WTC11 (cell line): ENCODE data around the gene LRMDA. TPM values are rescaled to one million over a fixed set of nuclear protein-coding genes. Genes with fewer than 3 reads are reported as not detected.

Source experiments
- ATAC-seq: fragments of 200-7000 bp; cut with Tn5 transposase; 2 replicates; pipeline ENCODE4 v1.10.0; 2021; ENCODE audit warnings: mild to moderate bottlenecking, moderate library complexity
- CTCF ChIA-PET: fragments of 300-600 bp; sonication (Branson Sonifier 250); formaldehyde crosslinking; loops from one replicate; lab custom pipeline; 2021; ENCODE audit warnings: antibody characterized with exemption; lab: Charles Lee
- POLR2A ChIA-PET: fragments of 350-600 bp; sonication (Branson Sonifier 250); formaldehyde crosslinking; loops from one replicate; lab custom pipeline; 2021; ENCODE audit warnings: antibody characterized with exemption; lab: Charles Lee
- DNase-seq: peaks from one replicate; pipeline ENCODE4 v3.0.0; 2021; ENCODE audit warnings: low spot score
- H3K27ac Mint-ChIP-seq: 2 replicates; pipeline ENCODE4 v1.8.0; 2021; ENCODE audit warnings: mixed read lengths
- H3K27me3 Mint-ChIP-seq: 2 replicates; pipeline ENCODE4 v1.8.0; 2021; ENCODE audit warnings: low read depth, mild to moderate bottlenecking, moderate library complexity, mixed read lengths
- H3K36me3 Mint-ChIP-seq: 2 replicates; pipeline ENCODE4 v1.8.0; 2021; ENCODE audit warnings: mixed read lengths
- H3K4me1 Mint-ChIP-seq: 2 replicates; pipeline ENCODE4 v1.8.0; 2022; ENCODE audit warnings: mixed read lengths
- H3K4me3 Mint-ChIP-seq: 2 replicates; pipeline ENCODE4 v1.8.0; 2021; ENCODE audit warnings: mild to moderate bottlenecking, moderate library complexity, mixed read lengths
- H3K9me3 Mint-ChIP-seq: 2 replicates; pipeline ENCODE4 v1.8.0; 2021; ENCODE audit warnings: mixed read lengths
- E2F1 ChIP-seq: sonication (generic); formaldehyde crosslinking; IDR thresholded peaks from 2 replicates; pipeline ENCODE4 v1.8.0; 2022; ENCODE audit warnings: mild to moderate bottlenecking, missing genetic modification reagents
- ETV6 ChIP-seq: sonication (generic); formaldehyde crosslinking; IDR thresholded peaks from 2 replicates; pipeline ENCODE4 v1.8.1; 2022; ENCODE audit warnings: mild to moderate bottlenecking, missing genetic modification reagents
- FOXK1 ChIP-seq: sonication (generic); formaldehyde crosslinking; IDR thresholded peaks from 2 replicates; pipeline ENCODE4 v1.8.0; 2022; ENCODE audit warnings: mild to moderate bottlenecking, moderate library complexity, missing genetic modification reagents
- GTF2I ChIP-seq: fragments of 250-450 bp; sonication (Bioruptor Pico); conservative IDR thresholded peaks from 2 replicates; pipeline ENCODE4 v1.4.0; 2021; ENCODE audit warnings: mild to moderate bottlenecking
- IRF1 ChIP-seq: sonication (generic); formaldehyde crosslinking; IDR thresholded peaks from 2 replicates; pipeline ENCODE4 v1.8.0; 2023; ENCODE audit warnings: missing genetic modification reagents
- IRF2 ChIP-seq: sonication (generic); formaldehyde crosslinking; IDR thresholded peaks from 2 replicates; pipeline ENCODE4 v1.8.0; 2022; ENCODE audit warnings: low read depth, missing genetic modification reagents, borderline replicate concordance
- JAZF1 ChIP-seq: fragments of 250-450 bp; sonication (Bioruptor Pico); IDR thresholded peaks from 2 replicates; pipeline ENCODE4 v1.9.0; 2021; ENCODE audit warnings: moderate library complexity, mild to moderate bottlenecking, inconsistent platforms
- JUN ChIP-seq: sonication (generic); formaldehyde crosslinking; IDR thresholded peaks from 2 replicates; pipeline ENCODE4 v1.8.0; 2023; ENCODE audit warnings: mild to moderate bottlenecking, missing genetic modification reagents
- KAT7 ChIP-seq: sonication (generic); formaldehyde crosslinking; IDR thresholded peaks from 2 replicates; pipeline ENCODE4 v1.8.1; 2023; ENCODE audit warnings: missing genetic modification reagents, mild to moderate bottlenecking, borderline replicate concordance
- MAX ChIP-seq: sonication (generic); formaldehyde crosslinking; IDR thresholded peaks from 2 replicates; pipeline ENCODE4 v1.8.0; 2022; ENCODE audit warnings: mild to moderate bottlenecking, missing genetic modification reagents
- RELA ChIP-seq: sonication (generic); formaldehyde crosslinking; IDR thresholded peaks from 2 replicates; pipeline ENCODE4 v1.8.1; 2022; ENCODE audit warnings: missing genetic modification reagents, mild to moderate bottlenecking, borderline replicate concordance
- ZNF121 ChIP-seq: sonication (generic); formaldehyde crosslinking; IDR thresholded peaks from 2 replicates; pipeline ENCODE4 v1.8.0; 2023; ENCODE audit warnings: missing genetic modification reagents
- ZNF219 ChIP-seq: sonication (generic); formaldehyde crosslinking; IDR thresholded peaks from 2 replicates; pipeline ENCODE4 v1.8.0; 2023; ENCODE audit warnings: missing genetic modification reagents, mild to moderate bottlenecking, borderline replicate concordance
- ZNF416 ChIP-seq: fragments of 250-450 bp; sonication (Bioruptor Pico); IDR thresholded peaks from 2 replicates; pipeline ENCODE4 v1.9.0; 2021; ENCODE audit warnings: mild to moderate bottlenecking, inconsistent platforms
- ZNF425 ChIP-seq: fragments of 250-450 bp; sonication (Bioruptor Pico); conservative IDR thresholded peaks from 2 replicates; pipeline ENCODE4 v1.9.0; 2021; ENCODE audit warnings: mild to moderate bottlenecking
- total RNA-seq: library from RNA; stranded (reverse); gene quantifications from 3 replicates; pipeline ENCODE4 v1.2.3, GENCODE V29; 2021
- TF ChIP-seq, protein P1 (sequence below): sonication (generic); formaldehyde crosslinking; IDR thresholded peaks from 2 replicates; pipeline ENCODE4 v1.8.1; 2023; ENCODE audit warnings: mild to moderate bottlenecking, missing genetic modification reagents, moderate library complexity
- TF ChIP-seq, protein P2 (sequence below): fragments of 250-450 bp; sonication (Bioruptor Pico); IDR thresholded peaks from 2 replicates; pipeline ENCODE4 v1.9.0; 2021; ENCODE audit warnings: mild to moderate bottlenecking
- TF ChIP-seq, protein P3 (sequence below): sonication (generic); formaldehyde crosslinking; IDR thresholded peaks from 2 replicates; pipeline ENCODE4 v1.8.1; 2023; ENCODE audit warnings: mild to moderate bottlenecking, missing genetic modification reagents, borderline replicate concordance
- TF ChIP-seq, protein P4 (sequence below): sonication (generic); formaldehyde crosslinking; IDR thresholded peaks from 2 replicates; pipeline ENCODE4 v1.8.1; 2023; ENCODE audit warnings: mild to moderate bottlenecking, missing genetic modification reagents

Gene LRMDA
- total RNA-seq, 1 experiment from 2014 or later: 0.92 TPM

GRCh38 chr10:76265441-76266113 is 834.2 kb downstream of the LRMDA start:
- no peak for ATAC-seq
- Mint-ChIP-seq H3K4me1 (peaks cover 32% of the 10 kb centered on the region), H3K36me3 (peaks cover 6% of the 10 kb centered on the region), H3K27ac (no peak overlapping the region), H3K27me3 (no peaks in the 10 kb centered on the region; the same call in 1 of the 2 replicates), H3K9me3 (peaks cover 11% of the 10 kb centered on the region)
- CTCF ChIA-PET: no interaction called here
- no peak for TF ChIP-seq E2F1 (CRISPR knock-in tag)
- no peak for TF ChIP-seq RELA (CRISPR knock-in tag)
- TF ChIP-seq, all 79 proteins: peak for 0
- POLR2A ChIA-PET: no interaction called here
- no peak overlapping the region for H3K4me3 Mint-ChIP-seq
- no peak for DNase-seq

DNA sequence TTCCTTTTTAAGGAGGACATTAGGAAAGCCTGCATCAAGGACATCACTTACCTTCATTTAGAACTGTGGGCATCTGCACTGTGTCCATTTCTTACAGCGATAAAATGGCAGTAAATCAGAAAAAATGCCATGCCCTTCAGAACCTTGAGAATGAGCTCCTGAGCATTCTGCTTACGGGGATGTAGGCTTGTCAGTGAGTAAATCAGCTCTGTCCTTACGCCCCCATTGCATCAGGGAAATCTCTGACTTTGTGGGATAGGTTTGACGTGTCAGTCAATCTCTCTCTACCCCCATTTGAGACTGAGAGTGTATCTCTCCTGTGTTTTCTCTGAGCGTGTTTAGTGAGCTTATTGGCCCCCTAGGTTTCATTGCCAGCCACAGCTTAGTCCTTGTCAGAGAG is 837.1 kb downstream of the LRMDA start:
- no peak for TF ChIP-seq JUN (CRISPR knock-in tag)
- no peak for TF ChIP-seq KAT7 (CRISPR knock-in tag)
- no peak for TF ChIP-seq ZNF219 (CRISPR knock-in tag)
- TF ChIP-seq ZNF425 (CRISPR knock-in tag): no peak
- no peak for TF ChIP-seq JAZF1 (CRISPR knock-in tag)
- no peak for TF ChIP-seq IRF2
- TF ChIP-seq MAX (CRISPR knock-in tag): no peak
- TF ChIP-seq, protein P1, sequence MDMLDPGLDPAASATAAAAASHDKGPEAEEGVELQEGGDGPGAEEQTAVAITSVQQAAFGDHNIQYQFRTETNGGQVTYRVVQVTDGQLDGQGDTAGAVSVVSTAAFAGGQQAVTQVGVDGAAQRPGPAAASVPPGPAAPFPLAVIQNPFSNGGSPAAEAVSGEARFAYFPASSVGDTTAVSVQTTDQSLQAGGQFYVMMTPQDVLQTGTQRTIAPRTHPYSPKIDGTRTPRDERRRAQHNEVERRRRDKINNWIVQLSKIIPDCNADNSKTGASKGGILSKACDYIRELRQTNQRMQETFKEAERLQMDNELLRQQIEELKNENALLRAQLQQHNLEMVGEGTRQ: no peak
- TF ChIP-seq ZNF416 (CRISPR knock-in tag): no peak
- TF ChIP-seq, protein P2, sequence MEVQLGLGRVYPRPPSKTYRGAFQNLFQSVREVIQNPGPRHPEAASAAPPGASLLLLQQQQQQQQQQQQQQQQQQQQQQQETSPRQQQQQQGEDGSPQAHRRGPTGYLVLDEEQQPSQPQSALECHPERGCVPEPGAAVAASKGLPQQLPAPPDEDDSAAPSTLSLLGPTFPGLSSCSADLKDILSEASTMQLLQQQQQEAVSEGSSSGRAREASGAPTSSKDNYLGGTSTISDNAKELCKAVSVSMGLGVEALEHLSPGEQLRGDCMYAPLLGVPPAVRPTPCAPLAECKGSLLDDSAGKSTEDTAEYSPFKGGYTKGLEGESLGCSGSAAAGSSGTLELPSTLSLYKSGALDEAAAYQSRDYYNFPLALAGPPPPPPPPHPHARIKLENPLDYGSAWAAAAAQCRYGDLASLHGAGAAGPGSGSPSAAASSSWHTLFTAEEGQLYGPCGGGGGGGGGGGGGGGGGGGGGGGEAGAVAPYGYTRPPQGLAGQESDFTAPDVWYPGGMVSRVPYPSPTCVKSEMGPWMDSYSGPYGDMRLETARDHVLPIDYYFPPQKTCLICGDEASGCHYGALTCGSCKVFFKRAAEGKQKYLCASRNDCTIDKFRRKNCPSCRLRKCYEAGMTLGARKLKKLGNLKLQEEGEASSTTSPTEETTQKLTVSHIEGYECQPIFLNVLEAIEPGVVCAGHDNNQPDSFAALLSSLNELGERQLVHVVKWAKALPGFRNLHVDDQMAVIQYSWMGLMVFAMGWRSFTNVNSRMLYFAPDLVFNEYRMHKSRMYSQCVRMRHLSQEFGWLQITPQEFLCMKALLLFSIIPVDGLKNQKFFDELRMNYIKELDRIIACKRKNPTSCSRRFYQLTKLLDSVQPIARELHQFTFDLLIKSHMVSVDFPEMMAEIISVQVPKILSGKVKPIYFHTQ: no peak
- TF ChIP-seq, protein P3, sequence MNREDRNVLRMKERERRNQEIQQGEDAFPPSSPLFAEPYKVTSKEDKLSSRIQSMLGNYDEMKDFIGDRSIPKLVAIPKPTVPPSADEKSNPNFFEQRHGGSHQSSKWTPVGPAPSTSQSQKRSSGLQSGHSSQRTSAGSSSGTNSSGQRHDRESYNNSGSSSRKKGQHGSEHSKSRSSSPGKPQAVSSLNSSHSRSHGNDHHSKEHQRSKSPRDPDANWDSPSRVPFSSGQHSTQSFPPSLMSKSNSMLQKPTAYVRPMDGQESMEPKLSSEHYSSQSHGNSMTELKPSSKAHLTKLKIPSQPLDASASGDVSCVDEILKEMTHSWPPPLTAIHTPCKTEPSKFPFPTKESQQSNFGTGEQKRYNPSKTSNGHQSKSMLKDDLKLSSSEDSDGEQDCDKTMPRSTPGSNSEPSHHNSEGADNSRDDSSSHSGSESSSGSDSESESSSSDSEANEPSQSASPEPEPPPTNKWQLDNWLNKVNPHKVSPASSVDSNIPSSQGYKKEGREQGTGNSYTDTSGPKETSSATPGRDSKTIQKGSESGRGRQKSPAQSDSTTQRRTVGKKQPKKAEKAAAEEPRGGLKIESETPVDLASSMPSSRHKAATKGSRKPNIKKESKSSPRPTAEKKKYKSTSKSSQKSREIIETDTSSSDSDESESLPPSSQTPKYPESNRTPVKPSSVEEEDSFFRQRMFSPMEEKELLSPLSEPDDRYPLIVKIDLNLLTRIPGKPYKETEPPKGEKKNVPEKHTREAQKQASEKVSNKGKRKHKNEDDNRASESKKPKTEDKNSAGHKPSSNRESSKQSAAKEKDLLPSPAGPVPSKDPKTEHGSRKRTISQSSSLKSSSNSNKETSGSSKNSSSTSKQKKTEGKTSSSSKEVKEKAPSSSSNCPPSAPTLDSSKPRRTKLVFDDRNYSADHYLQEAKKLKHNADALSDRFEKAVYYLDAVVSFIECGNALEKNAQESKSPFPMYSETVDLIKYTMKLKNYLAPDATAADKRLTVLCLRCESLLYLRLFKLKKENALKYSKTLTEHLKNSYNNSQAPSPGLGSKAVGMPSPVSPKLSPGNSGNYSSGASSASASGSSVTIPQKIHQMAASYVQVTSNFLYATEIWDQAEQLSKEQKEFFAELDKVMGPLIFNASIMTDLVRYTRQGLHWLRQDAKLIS (CRISPR knock-in tag): no peak
- TF ChIP-seq ZNF121 (CRISPR knock-in tag): no peak
- TF ChIP-seq ETV6 (CRISPR knock-in tag): no peak
- TF ChIP-seq, protein P4, sequence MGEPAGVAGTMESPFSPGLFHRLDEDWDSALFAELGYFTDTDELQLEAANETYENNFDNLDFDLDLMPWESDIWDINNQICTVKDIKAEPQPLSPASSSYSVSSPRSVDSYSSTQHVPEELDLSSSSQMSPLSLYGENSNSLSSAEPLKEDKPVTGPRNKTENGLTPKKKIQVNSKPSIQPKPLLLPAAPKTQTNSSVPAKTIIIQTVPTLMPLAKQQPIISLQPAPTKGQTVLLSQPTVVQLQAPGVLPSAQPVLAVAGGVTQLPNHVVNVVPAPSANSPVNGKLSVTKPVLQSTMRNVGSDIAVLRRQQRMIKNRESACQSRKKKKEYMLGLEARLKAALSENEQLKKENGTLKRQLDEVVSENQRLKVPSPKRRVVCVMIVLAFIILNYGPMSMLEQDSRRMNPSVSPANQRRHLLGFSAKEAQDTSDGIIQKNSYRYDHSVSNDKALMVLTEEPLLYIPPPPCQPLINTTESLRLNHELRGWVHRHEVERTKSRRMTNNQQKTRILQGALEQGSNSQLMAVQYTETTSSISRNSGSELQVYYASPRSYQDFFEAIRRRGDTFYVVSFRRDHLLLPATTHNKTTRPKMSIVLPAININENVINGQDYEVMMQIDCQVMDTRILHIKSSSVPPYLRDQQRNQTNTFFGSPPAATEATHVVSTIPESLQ: no peak
- TF ChIP-seq GTF2I (CRISPR knock-in tag): no peak
- no peak for TF ChIP-seq IRF1 (CRISPR knock-in tag)
- TF ChIP-seq FOXK1 (CRISPR knock-in tag): no peak
- Mint-ChIP-seq H3K4me3 (no peak overlapping the region), H3K27me3 (no peaks in the 10 kb centered on the region), H3K27ac (no peak overlapping the region), H3K9me3 (peaks cover 10% of the 10 kb centered on the region), H3K4me1 (peaks cover 34% of the 10 kb centered on the region), H3K36me3 (no peaks in the 10 kb centered on the region)
- ChIA-PET POLR2A (no interaction called here), CTCF (no interaction called here)
- no peak for DNase-seq
- no peak for ATAC-seq
